ENCODE data around the gene SEL1L3.
A peak's percentile ranks its signal among the peaks of the same experiment; 100 is the strongest.

SEL1L3 gene

DNA sequence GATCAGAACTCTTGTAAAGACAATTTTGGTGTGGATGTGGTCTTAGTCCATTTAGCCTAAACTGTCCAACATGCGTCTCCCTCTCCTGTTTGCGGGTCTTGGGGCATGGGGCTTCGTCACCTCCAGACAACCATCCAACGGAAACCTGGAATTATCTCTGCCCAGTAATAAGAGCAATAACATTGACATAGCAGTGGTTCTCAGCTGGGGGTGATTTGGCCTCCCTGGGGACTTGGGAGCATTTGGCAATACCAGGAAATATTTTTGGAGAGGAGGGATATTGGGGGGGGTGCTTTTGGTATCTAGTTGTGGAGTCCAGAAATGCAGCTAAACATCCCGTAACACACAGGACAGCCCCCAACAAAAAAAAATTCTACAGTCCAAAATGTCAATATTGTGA lies 47.2 kb downstream of the SEL1L3 start:
- no peak for DNase-seq

DNA sequence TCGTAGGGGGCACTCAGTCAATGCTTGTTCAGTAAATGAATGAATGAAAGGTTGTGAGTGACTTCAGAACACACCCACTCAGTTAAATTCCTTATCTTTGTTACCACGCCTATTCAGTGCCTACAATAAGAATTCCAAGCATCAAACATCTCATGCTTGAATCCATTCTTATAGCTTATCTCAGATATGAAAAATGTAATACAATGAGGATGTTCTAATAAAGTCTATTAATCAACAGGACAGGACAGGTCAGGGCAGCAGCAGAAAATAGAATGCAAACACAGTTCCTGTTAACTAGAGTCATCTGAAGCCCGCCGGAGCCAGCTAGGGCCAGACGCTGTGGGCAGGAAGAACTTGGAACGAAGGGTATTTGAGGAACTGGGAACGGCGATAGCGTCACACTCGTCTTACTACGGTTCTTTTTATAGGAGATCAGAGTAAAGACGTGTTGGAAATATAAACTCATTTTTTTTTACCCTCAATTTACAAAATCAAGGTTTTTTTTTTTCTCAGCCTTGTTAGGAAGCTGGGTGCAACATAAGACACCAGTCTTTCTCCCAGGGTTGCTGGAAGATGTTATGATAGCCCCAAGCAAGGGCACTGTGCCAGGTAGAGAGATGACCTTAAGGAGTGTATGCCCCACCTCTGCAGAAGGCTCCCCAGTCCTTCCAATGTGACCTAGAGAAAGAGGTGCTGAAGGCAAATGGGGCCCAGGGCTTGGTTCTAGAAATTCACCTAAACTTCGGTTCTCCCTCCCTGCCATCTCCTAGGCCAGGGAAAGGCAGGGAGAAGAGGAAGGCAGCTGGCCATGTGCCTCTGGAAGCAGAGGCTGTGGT lies 48.3 kb downstream of the SEL1L3 start:
- DNase-seq: no peak

DNA sequence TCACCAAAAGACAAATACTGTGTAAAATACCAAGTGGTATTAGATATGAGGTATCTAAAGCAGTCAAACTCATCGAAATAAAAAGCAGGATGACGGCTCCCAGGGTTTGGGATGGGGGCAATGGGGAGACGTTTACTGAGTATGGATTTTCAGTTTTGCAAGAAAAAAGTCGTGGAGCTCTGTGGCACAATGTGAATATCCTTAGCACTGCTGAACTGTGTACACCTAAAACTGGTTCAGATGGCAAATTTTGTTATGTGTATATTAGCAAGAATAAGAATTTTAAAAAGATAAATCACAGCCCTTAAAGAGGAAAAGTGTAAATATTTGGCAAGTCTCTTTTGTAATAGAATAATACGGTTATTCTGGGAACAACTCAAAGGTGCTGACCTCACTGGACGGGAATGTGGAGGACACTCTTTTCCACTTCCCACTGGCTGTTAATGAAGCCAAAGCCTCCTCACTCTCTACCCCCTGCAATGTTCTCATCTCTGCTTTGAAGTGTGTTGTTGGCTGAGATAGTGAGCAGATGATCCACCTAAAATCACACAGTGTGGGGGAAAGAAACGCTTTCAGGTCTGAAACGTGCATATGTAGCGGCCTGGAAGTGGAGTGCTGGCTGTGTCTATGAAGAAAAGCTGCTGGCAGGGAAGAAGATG lies 49.2 kb downstream of the SEL1L3 start:
- DNase-seq: no peak

DNA sequence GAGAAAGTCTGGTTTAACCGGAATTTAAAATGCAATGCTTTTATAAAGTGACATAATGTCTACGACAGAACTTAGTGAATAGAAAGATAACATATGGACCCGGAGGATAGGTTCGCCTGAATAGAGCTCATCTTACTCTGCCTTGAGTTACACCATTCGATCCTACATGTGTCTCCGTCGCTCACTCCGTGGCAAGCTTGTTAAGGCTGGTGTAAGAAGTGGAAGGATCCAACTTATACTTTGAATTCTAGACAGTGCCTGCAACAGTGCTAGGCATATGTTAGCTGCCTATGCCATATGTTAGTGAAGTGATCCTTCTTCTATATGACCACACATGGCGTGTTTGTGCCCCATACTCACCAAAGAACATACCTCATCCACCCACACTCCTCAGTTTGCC lies 50.9 kb downstream of the SEL1L3 start:
- DNase-seq: peak; percentile 30

DNA sequence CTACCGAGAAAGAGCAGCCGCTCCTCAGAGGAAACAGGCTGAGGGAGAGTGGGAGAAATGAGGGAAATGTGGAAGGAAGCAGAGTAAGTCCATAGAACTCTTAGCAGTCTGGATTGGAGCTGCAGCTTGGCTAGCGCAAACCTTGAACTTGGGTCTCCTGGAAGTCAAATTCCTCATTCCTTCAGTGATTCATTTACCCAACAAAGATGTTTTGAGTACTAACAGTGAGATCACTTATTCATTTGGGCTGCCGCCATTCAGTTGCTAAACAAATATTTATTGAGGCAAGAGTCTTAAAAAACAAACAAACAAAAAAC lies 51.5 kb downstream of the SEL1L3 start:
- DNase-seq: no peak

DNA sequence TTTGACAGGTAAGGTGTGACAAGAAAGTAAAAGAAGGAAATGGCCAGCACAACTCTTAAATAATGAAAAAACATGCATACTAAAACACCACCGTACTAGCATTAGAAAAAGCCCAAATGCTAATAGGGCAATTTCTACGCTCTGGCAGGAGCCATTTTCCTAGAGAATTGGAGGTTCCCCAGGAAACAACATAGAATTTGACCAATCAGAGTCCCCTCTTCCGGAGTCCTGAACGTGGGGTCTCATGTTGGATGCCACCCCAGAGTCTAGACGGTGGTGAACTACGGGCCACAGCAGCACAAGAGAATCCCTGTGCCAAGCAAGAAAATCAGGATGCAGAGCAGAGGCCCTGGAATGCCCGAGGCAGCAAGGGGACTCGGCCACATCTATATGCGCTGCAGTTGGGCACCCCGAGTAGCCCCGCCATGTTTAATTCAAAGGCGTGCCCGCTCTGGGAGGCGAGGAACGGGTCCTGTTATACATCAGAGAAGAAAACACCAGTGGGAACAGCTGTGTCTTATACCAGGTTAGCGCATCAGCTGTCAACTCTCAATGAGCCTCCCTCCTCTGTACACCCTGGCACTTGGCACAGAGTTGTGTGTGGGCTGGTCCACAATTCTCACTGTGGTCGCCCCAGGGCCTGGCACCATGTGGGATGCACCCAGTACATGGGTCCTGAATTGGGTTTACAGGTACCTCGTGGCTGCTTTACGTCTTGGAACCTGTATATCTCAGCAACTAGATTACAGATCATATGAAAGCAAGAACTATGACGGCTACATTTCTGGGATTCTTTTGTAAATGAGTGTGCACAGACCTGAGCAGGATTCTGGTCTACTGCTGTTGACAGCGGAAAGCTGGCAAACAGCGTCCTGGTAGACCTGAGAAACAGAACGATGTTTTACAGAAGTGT lies 52.1 kb downstream of the SEL1L3 start:
- no peak for DNase-seq

DNA sequence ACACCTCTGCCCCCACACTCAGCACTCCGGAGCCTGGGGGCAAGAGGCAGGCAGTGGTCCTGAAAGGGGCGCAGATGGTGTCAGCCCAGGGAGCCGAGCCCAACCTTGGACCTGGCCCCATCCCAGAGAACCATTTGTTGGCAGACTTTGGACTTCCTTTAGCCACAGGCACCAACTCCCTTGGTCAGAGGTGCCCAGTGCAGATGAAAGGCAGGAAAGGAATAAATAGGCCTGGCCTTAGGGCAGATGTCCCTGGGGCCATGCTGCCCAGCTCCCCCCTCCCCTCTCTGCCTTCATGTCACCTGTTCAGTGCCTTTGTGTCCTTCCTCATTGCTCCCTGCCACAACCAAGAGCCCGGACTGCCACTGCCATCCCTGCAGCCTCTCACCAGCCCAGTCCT lies 52.8 kb downstream of the SEL1L3 start:
- DNase-seq: no peak

DNA sequence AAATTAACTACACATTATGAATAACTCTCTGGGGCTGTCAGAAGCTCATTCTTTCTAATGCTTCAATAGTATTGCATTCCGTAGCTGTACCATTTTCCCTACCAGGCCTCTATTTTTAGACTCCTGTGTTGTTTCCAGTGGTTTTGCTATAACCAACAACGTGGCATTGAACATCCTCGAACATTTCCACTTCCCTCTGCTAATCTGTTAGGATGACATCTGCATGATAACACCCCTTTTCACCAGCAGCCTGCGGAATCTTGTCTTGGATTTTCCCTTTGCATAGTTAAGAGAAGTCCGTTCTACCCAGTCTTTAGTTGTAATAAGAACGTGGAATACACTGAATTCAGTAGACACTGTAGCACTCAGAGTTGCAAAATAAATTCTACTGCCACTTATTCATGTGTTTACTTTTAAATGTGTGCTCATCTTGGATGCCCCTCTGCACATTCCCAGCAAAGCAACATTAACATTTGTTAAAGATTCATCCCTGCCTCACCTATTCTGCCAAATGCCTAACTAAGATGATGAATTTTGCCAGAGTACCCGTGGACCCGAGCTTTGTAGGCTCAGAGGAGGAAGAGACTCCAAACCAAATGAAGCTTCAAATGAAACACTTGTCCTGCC lies 55.6 kb downstream of the SEL1L3 start:
- DNase-seq: no peak

DNA sequence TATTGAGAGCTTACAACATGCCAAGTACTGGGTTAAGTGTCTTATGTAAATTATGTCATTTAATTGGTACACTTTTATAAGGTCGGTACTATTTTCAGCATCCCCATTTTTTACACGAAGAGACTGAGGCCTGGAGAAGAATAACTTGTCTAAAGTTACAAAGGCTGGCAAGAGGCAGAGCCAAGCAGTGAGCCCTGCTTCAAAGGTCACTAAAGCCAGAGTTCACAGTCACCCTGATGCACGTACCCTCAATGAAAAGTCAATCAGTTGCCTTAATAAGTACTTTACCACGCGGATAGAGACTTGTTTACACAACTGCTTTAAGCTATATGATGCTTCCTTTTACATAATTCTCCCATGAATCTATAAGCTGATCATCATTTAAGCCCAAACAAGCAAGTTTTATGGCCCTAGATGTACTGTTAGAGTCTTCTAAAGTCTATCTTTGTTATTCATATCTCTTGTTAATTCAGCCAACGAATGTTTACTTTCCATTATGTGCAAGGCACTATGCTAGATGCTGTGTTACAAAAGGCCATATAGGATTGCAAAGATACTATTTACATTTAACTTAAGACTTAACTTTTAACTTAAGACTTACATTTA lies 57.4 kb downstream of the SEL1L3 start:
- DNase-seq: no peak

DNA sequence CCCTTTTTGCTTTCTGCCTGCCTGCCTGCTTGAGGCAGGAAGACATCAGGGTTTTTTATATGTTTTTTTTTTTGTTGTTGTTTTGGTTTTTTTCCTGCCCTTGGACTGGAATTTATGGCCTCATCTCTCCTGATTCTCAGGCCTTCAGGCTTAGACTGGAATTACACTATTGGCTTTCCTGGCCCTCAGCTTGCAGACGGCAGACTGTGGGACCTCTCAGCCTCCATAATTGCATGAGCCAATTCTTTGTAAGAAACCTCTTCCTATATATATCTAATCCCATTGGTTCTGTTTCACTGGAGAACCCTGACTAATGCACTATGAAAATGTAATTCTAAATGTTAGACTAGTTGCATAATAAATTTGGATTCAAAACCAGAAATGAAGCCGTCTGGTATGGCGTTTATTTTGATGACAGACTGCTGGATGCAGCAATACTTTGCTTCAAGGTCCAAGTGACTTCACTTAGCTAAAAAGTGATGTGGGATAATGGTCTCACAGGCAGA lies 59.0 kb downstream of the SEL1L3 start:
- DNase-seq: no peak

DNA sequence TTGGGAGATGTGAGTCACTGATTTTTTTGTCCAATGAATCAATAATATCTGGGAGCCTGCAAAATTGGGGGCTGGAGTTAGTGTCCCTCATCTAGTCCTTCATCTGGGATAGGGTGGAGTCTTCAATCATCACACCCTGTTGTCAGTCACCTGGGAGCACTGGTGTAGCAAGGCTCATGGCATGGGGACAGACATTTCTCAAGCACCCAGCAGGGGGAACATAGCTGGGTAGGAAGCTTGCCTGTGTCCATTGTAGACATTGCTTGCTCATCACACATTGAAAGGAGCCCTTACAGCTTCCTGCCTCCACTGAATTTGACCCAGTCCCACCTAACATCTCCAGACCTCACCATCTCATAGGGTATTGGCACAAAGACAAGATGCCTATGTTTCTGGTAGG lies 61.2 kb downstream of the SEL1L3 start:
- no peak for DNase-seq

DNA sequence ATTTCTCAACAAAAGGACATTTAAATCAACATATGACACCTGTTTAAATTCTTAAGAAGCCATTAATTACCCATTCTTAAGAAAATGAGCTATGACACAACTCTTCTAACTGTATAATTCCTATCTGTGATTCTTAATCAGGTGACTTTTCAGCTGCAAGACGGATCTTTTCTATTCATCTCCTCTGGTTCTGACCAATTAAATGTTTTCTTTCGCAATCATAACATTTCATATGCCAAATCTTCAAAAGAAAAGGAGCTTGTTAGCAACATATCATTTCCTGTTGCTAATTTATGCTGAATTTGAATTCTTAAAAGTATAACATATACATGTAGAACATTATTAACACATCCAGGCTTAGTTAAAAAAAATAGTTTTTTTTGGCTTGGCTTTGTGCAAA lies 62.5 kb downstream of the SEL1L3 start:
- no peak for DNase-seq

DNA sequence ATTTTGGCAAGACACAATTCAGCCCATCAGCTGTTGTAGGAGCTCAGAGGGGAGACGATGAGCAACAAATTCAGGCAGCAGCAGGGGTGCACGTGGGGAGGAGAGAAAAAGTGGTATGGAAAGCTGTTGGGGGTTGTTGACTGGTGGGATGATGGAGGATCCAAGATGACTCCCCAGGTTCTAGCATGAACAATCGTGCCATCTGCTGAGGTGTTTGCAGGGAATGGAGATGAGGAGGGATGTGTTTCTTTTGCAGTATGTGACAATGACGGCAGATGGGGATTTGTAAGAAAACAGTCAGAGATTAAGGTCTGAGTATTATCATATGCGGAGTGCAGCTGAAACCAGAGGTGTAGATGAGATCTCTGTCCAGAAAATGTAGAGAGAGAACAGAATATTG lies 63.3 kb downstream of the SEL1L3 start:
- peak; percentile 1 for DNase-seq

DNA sequence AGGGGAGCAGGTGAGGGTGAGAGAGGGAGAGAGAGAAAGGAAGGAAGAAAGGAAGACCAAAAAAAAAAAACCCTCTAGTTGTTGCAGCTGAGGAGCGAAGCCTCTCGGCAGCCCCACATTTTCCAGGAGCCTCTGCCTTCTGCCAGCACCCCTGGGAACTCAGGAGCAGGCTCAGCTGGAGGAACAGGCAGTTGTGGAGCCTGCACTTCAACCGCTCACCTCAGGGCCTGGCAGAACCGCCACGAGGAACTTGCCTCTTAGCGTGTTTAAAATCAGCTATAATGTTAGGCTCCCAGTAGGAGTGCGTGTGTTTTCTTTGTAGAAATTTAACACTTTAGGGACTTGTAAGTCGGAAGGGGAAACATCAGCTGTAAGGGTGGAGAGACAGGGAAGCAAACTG lies 65.7 kb downstream of the SEL1L3 start:
- DNase-seq: peak; percentile 1

DNA sequence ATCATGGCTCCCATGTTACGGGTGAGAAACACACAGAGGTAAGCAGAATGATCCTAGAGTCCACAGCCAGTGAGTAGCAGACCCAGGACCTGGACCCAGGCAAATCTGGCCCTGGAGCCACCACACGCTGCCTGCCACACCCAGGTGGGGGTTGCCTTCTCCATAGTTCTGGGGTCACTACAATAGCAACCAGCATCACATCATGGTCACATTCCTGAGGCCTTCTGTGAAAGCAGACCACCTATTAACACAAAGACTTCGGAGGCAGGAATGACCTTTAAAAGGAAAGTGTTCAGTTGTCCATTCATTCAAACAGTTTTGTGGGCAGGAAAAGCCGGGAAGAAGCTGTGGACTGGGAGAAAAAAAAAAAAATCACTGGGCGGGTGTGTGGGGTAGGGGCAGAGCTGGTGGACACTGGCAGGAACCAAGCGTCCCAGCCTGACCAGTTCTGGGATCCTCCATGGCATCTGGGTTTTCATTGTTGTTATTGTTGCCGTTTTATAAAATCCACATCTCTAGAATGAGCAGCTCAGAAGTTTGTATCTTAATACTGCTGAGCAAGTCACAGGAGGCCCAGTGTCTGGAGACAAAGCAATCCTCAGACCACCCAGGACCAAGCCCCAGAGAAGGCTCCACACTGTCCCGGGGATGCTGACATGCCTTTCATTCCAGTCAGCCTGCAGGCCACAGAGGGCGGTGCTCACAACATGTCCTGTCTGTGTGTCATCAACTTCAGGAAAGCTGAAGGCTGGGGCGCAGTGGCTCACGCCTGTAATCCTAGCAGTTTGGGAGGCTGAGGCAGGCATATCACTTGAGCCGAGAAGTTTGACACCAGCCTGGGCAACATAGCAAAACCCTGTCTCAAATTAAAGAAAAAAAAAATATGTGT lies 67.0 kb downstream of the SEL1L3 start:
- DNase-seq: no peak

DNA sequence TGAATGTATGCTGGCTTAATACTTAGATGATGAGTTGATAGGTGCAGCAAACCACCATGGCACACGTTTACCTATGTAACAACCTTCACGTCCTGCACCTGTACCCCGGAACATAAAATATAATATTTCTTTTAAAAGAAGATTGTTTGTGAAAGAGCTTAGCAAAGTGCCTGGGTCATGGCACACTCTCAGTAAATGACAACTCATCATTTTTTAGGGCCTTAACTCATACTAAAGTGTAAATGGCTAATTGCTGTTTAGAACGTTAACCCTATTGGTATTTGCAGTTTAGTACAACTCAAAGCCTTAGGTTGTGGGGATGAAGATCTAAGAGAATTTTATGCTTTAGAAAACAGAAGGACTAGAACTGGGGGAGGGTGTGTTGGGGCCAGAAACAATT lies 67.7 kb downstream of the SEL1L3 start:
- no peak for DNase-seq

DNA sequence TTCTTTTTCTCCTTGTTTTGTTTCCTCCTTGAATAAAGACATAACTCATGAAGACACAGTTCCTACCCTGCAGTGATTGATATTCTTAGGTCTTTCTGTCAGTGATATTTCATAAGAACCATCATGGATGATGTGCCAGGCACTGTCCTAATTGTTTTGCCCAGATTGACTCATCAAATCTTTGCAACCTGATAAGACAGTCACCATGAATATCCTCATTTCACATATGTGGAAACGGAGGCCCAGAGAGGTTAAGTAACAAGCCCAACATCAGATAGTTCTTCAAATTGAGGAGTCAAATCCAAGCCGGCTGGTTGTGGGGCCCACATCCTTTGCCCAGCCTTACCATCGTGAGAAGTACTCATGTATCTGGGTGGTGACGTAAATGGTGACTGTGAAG lies 69.9 kb downstream of the SEL1L3 start:
- DNase-seq: no peak

DNA sequence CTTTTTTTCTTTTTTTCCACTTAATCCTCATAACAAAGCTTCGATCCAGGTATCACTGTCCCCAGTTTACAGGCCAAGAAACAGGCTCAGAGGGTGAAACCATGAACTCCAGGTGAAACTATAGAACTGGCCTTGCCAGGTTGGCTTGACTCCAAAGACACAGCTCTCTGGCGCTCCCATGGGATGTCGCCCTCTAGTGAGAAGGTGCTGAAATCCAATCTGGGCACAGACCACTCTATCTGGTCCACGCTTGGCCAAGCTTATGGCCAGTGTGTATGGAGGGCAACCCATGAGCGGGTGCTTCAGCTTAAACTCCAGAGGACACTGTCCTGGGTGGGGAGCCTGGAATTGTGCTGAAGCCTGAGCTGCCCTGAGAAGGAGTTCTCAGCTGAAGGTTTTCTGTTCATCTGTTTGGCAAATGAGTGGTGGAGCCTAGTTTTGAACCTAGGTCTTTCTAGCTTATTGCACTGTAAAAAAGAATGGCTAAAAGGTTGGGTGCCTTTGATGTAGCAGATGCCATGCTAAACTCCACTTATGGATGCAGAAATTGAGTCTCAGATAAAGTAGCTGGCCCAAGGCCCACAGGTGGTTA lies 70.5 kb downstream of the SEL1L3 start:
- DNase-seq: peak; percentile 3

DNA sequence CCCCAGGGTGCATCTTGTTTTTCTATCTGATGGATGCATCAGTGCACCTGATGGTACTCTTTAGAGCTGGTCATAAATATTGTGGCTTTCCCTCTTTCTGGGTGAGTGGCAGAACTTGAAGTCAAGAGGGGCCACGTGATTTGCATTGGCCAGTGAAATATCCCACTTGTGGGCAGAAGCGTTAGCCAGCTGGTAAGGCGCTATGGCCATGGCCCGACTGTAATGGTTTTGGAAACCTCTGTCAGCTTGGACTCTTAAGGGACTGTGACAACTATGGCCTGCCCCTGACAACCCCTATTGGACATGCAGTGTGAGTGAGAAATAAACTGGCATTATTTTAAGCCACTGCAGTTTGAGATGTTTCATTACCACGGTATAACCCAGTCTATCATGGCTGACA lies 72.8 kb downstream of the SEL1L3 start:
- no peak for DNase-seq

DNA sequence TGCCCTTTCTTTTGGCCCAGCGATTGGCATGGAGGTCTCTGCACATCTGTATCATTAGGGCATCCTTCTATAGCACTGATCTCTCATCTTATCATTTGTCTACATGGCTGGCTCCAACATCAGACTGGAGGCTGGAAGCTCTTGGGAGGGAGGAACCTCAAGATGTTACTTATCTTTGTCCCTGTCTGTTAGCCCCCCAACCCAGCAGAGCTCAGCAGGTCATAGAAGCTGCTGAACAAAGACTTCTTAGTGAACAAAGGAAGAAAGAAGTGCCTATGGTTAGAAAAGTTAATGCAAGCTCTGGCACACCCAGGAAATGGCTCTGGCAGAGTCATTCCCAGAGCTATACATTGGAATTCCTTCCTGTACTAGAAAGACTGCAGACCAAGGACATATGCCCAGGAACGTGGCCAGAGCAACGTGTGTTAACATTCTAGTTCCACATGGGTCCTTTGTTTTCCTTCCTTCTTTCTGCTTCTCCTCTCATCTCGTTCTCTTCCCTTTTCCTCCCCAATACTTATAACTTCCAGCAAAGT lies 74.0 kb downstream of the SEL1L3 start:
- no peak for DNase-seq

DNA sequence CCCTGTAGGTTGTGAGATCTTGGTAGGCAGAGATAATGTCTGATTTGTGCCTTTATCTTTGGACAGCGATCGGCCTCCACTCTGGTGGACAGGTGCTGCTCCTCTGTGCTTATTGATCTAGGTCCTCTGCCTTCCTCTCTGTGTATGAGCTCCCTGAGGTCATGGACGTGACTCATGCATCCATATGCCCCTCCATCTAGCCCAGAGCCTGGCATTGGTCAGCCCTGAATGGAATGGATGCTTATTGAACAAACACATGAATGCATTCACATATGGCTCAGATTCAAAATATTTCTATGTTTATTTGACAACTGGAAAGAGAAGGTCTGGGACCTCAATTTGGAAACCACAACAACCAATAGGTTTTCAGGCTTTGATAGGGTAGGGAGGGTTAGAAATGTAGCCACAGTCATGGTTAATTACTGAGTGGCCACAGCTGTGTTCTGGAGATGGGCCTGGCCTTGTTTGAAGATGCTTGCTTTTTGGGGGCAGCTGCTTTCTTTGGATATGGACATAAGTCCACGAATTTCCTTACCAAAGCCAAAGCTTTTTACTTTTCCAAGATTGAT lies 76.2 kb downstream of the SEL1L3 start:
- DNase-seq: no peak
